ENCODE results near the gene PHLDB3.
A peak's percentile ranks its signal among the peaks of the same experiment; 100 is the strongest.

Gene PHLDB3

GRCh38 chr19:43534816-43535761 is 30.5 kb upstream of the PHLDB3 start:
- no peak for DNase-seq (ENCODE audit: low read depth in 1 of 2, low spot score in 1 of 2)
- Histone ChIP-seq H3K27ac (replicated peaks) (no peak overlapping the region), H3K4me3 (replicated peaks; ENCODE audit: insufficient read depth, low read length) (no peak overlapping the region), H3K27me3 (ENCODE audit: insufficient read depth, poor library complexity, severe bottlenecking) (no peaks in the 10 kb centered on the region)
- TF ChIP-seq SPI1 (IDR thresholded peaks at IDR 0.05; ENCODE audit: borderline replicate concordance, low read depth) (no peak), REST (IDR thresholded peaks at IDR 0.05; ENCODE audit: insufficient replicate concordance, low read depth) (no peak), GABPA (IDR thresholded peaks at IDR 0.05; ENCODE audit: low read depth) (no peak), CTCF (IDR thresholded peaks at IDR 0.05; ENCODE audit: insufficient read depth, low read length) (no peak), POLR2AphosphoS5 (IDR thresholded peaks at IDR 0.05; ENCODE audit: low read depth) (no peak)

- no peak overlapping the region for H3K4me3 ChIP-seq (replicated peaks; ENCODE audit: insufficient read depth, low read length)
- no peak for DNase-seq (ENCODE audit: low read depth in 1 of 2, low spot score in 1 of 2)
- TF ChIP-seq GABPA (IDR thresholded peaks at IDR 0.05; ENCODE audit: low read depth) (no peak), REST (IDR thresholded peaks at IDR 0.05; ENCODE audit: insufficient replicate concordance, low read depth) (no peak), POLR2AphosphoS5 (IDR thresholded peaks at IDR 0.05; ENCODE audit: low read depth) (no peak), SPI1 (IDR thresholded peaks at IDR 0.05; ENCODE audit: borderline replicate concordance, low read depth) (no peak), CTCF (IDR thresholded peaks at IDR 0.05; ENCODE audit: insufficient read depth, low read length) (no peak)
- H3K27me3 ChIP-seq (ENCODE audit: insufficient read depth, poor library complexity, severe bottlenecking): no peaks in the 10 kb centered on the region
- H3K27ac ChIP-seq (replicated peaks): no peak overlapping the region
Measured at GRCh38 chr19:43534305-43534815, 29.8 kb upstream of the PHLDB3 start.

DNA sequence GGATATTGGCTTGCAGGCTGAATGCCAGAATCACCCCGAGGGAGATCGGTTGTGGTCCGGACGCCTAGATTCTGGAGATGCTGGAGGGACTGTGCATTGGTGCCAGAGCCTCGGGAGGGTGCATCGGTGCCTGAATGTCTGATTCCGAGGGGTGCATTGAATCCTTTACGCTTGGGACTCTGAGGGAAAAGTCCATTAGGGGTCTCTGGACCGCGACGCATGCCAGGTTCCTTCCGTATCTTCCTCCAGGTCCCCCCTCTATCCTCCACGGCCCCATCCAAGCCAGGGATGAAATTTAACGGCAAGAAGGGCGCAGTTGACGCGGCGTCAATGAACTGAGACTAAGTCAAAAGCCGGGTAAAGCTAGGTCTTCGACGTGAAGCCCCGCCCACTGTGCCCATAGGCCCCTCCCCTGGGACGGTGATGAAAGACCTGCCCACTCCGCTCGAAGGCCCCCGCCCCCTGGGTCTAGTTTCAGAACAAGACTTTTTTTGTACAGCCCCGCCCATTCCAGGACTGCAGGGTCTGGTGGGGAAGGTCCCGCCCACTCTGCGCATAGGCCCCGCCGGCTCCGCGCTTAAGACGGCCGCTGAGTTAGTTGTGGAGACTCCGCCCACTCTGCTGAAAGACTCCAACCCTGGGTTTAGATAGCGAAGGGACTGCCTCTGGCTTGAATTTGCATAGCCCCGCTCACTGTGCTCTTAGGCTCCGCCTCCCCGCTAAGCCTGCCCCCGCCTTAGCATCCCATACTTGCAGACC is 29.2 kb upstream of the PHLDB3 start:
- Histone ChIP-seq H3K27me3 (ENCODE audit: insufficient read depth, poor library complexity, severe bottlenecking) (no peaks in the 10 kb centered on the region), H3K27ac (replicated peaks) (peak overlapping the region; percentile 41), H3K4me3 (replicated peaks; ENCODE audit: insufficient read depth, low read length) (peak overlapping the region; percentile 72)
- peak; percentile 76 to 88 for DNase-seq (ENCODE audit: low read depth in 1 of 2, low spot score in 1 of 2)
- TF ChIP-seq REST (IDR thresholded peaks at IDR 0.05; ENCODE audit: insufficient replicate concordance, low read depth): no peak
- no peak for TF ChIP-seq GABPA (IDR thresholded peaks at IDR 0.05; ENCODE audit: low read depth)
- TF ChIP-seq POLR2AphosphoS5 (IDR thresholded peaks at IDR 0.05; ENCODE audit: low read depth): no peak
- TF ChIP-seq SPI1 (IDR thresholded peaks at IDR 0.05; ENCODE audit: borderline replicate concordance, low read depth): no peak
- no peak for TF ChIP-seq CTCF (IDR thresholded peaks at IDR 0.05; ENCODE audit: insufficient read depth, low read length)

Measured in HL-60 (cell line).